NK-92 treated with Interleukin-12 subunit alpha and Interleukin-12 subunit beta, amount 100 ng/mL, for 24 hours (cell line): ENCODE data around the gene ETS2.

ENCODE experiments used
- DNase-seq: peaks from one replicate; lab custom pipeline; 2025; lab: John Stamatoyannopoulos, UW

Gene ETS2

DNA sequence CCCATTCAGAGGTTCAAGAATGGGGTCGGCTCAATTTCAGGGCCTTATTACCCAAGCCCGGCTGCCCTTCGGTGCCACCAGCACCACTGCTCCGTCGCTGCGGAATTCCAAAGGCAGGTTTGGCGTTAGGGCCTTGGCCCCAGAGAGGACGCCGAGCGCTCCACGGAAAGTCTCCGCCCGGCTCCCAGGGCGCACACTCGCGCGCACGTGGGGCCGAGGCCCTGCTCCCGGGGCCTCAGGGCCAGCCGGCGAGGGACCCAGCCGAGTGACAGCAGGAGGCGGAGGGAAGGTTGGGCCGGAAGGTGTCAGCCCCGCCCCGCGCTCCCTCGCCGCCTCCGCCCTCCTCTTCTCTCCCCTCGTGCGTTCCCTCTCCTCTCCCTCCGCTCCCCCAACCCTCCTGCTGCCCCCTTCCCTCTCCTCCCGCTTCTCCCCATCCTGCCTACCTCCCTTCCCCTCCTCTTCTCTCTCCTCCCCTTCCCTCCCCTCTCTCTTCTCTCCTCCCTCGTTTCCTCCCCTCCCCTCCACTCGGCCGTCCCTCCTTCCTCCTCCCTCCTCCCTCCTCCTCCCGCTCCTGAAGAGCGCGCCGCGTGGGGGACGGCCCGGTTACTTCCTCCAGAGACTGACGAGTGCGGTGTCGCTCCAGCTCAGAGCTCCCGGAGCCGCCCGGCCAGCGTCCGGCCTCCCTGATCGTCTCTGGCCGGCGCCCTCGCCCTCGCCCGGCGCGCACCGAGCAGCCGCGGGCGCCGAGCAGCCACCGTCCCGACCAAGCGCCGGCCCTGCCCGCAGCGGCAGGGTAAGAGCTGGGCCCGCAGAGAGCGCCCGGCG is at the start of gene ETS2:
TSS of gene ETS2 (plus strand) at position 602 of the 825 bp plus-strand sequence. CDS start 4,106 bp downstream, outside the sequence.
- peak; percentile 83 for DNase-seq

DNA sequence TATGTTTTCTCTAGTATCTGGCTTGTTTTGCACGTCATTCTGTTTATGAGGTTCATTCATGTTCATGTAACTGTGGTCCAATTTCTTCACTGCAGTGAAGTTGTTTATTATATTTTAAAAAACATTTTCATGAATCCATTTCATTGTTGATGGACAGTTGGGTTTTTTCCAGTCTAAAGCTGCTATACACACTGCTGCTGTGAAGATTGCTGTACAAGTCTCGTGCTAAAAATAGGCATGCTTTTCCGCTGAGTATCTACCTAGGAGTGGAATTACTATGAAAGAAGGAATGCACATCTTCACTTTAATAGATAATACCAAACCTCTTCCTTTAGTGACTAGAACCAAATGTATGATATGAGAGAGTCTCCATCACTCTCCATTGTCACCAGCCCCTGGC is 49.0 kb upstream of the ETS2 start:
- no peak for DNase-seq

DNA sequence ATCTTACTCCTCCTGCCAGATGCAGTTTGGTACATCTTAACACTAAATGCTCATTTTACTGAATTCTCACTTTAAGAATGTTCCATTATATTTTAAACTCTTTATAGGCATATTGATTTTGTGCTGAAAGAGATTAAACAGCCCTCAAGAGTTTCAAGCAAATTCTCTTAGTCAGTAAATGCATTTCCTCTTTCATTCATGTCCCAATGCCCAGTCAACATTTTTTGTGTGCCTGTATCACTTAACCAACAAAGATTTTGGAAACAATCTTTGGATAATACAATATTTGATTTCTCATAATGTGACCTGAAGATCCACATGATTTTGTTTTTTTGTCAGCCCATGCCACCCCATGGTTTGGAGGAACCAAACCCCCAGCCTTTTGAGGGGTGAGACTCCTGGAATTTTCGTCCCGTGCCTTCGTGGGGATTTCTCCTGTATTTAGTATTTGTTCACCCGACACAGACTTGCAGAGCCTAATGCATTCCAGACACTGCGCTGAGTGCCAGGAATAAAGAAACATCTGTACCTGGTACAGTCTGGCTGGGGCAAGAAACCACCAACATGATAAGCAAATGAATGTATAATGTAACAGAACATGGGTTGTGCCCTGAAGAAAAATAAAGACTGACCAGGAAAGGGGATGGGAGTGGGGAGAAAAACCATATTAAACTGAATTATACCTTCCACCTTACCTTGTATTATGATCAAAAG is 47.1 kb upstream of the ETS2 start:
- no peak for DNase-seq

DNA sequence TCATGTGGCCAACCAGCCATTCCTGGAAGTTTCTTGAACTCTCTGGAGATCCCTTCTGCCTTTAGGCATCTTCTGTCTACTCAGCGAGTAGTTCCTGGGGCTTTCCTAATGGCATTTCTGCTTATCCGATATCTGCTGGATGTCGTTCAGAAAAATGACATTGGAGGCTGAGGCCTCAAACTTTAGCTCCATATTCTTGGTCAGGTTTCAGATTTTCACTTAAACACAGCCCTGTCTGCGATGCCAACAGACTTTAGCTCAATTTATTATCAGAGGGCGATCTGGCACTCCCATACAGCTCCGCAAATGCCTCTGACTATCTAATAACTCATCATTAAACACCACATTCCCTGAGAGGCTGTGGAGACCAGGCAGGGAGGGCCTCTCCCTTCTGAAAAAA is 46.3 kb upstream of the ETS2 start:
- no peak for DNase-seq

DNA sequence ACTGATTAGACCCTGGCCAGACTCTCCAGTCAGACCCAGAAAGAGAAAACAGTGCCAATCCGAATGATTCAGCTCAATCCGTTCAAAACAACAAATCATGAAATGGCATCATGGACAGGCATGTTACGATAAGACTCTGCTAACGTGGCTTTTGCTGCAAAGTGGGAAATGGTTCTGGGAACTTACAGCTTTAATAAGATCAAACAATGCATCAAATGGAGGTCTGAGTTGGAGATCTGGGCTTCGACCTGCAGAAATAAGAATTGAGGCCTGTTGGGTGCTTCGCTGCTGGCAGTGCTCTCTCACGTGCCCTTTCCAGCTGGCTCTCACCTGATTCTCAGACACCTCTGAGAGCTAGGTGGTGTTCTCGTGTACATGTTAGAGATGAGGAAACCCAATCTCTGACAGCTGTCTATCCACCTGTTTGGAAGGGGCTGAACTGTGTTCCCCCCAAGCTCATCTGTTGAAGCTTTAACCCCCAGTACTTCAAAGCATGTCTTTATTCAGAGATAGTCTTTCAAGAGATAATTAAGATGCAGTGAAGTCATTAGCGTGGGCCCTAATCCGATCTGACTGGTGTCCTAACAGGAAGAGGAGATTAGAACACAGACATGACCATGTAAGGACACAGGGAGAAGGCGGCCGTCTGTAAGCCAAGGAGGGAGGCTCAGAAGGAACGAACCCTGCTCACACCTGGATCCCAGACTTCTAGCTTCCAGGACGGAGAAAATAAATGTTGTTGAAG is 45.5 kb upstream of the ETS2 start:
- no peak for DNase-seq

DNA sequence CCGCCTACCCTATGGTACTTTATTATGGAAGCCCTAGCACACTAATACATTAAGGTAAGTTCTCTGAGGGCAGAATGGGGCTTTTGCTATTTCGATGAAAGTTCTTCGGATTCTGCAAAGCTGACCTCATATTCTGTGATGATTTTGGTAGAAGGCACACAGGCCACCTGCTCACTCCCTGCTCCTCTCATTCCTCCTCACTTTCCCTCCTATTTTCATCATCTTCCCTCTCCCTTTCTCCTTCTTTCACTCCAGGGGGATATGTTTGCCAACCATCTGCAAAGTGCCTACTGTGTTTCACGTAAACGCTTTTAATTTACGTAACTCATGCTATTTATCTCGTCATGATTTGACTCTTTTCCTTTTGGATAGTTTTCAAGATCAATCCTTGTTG is 45.0 kb upstream of the ETS2 start:
- DNase-seq, result no peak

DNA sequence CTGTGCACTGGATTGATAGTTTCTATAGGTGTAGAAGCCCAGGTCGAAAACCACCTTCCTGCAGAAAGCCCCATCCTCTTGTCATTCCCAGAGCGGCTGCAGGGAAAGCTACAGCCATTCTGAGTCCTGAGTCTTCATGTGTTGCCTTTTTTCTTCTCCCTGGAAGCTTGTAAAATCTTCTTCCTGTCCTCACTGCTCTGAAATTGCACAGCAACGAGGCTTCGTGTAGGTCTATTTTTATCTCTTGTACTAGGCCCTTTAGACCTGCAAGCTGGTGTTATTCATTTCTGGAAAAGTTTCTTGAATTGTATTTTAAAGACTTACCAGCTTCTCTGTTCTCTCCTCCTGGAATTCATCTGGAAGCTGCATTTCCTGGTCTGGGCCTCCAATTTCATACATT is 44.2 kb upstream of the ETS2 start:
- DNase-seq, result no peak

DNA sequence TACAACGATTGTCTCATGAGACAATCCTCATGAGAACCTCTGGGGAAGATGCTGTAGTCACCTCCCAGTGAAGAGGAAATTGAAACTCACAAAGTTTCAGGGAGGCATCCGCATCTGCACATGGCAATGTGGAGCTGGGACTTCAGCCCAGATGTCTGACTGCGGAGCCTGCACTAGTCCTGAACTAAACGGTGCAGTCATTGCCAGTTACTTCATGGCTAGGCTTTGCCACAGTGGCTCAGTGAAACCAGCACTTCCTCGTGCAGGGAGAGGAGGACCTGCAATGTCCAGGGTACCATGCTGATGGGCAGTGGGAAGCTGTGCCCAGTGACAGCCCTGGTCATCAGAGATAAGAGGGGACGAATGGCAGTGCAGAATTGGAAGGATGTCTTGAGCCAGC is 40.7 kb upstream of the ETS2 start:
- no peak for DNase-seq

DNA sequence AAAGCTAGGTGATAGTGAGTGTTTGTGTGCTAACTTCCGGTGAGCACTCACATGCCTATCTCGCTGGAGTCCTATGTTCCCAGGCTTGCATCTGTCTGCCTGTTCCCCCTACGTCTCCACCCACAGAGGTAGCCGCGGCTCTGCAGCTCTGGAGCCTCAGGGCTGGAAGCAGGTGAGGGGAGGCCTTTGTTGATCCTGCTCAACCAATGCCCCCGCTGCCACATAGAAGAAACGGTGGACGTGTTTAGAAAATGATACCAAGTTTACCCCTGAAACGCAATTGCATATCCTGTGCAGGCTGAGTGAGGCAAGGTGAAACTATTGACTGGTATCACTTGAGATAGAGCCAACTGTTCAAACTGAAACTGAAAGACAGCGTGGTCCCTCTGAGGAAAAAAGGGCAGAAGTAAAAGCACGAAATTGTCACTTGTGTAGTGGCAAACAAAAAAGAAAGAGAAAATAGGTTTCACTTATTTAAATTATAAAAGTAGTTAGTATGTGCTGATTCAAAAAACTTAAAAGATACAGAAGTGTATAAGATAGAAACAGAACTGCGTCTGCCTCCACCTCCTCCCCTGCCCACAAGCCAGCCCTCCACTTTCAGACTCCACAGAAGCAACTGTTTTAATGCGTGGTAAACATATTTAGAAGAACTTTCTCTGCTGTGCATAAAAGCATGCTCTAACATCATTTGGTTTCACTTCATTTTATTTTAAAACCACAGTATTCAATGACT is 38.6 kb upstream of the ETS2 start:
- DNase-seq, result peak; percentile 60

DNA sequence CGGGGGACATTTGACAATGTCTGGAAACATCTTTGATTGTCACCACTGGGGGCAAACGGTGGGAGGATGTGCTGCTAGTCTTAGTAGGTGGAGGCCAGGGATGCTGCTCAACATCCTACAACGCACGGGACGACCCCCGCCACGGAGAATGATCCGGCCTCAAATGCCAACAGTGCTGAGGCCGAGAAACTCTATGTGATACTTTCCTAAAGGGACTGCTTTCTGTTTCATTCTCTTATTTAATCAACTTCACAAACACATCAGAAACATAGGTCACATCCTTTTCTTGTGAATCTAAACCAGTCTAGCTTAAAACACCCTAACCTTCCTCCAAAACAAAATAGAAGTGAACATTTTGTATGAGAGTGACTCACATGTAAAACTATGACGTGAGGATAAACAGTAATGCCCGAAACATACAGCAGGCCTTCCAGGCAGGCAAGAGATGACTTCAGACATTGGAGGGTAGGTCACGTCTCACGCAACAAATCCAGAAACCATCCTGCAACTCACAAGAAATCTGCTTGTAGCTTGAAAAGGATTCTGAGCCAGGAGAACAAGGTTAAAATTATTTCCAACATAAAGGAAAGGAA is 37.2 kb upstream of the ETS2 start:
- no peak for DNase-seq

DNA sequence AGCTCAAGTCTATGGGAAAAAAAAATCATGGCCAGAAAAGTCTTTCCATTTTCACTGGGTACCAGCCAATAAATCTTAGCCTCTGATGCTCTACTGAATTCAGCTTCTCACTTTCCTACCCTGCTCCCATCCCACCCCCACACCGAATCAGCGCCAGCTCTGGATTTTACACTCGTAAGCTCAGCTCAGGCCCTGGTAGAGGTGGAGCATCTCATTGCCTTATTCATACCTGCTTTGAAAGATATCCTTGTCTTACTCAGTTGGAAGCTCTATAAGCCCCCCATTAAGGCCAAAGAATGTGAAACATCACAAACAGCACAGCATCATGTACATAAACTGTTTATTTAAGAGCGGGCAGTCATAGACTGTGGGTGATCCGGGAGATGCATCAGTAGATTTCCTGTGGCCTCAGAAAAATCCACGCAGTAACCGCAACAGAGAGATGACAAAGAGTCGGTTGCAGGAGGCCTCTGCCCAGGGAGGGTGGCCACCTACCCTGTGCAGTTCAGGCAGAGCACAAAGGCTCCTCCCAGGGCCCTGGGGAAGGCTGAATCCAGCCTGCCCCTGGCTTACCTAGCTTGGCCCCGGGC is 36.4 kb upstream of the ETS2 start:
- DNase-seq, result no peak

DNA sequence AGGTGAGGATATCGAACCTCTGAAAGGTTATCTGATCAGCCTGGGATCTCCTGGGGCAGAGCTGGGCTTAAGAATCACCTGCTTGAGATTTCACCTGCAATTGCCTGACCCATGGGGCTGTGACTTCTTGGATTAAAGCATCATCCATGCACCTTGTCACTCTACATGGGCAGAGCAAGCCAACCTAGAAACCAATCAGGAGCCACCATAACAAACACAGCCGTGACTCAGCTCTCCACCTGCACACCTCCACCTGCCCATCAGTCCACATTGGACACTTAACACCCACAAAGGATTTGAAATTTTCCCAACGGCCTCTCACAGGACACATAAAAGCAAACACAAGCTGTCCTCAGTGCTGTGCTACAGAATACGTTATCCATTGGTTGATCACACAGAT is 35.1 kb upstream of the ETS2 start:
- DNase-seq, result no peak

DNA sequence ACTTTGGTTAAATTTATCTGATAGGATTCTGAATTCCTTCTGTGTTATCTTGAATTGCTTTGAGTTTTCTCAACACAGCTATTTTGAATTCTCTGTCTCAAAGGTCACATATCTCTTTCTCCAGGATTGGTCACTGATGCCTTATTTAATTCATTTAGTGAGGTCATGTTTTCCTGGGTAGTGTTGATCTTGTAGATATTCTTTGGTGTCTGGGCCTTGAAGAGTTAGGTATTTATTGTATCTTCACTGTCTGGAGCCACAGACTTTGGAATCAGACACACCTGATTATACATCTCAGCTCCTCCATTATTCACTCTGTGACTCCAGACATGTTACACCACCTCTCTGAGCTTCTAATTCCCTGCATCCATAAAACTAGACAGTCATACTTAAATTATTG is 34.2 kb upstream of the ETS2 start:
- no peak for DNase-seq

DNA sequence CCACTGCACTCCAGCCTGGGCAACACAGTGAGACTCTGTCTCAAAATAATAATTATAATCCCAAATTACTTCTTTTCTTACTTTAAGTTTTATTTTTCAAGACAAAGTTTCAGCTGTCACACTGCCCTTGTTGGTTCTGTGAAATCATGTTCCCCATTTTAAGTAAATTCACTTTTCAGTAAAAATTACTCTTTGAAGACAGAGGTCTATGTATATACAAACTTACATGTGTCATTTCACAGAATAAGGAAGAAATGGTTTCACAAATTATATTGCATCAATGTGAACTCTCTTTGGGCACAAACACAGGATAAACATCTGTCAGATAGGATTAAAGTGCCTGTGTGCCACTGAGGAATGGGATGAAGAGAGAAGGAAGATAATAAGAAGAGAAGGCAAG is 33.1 kb upstream of the ETS2 start:
- no peak for DNase-seq

DNA sequence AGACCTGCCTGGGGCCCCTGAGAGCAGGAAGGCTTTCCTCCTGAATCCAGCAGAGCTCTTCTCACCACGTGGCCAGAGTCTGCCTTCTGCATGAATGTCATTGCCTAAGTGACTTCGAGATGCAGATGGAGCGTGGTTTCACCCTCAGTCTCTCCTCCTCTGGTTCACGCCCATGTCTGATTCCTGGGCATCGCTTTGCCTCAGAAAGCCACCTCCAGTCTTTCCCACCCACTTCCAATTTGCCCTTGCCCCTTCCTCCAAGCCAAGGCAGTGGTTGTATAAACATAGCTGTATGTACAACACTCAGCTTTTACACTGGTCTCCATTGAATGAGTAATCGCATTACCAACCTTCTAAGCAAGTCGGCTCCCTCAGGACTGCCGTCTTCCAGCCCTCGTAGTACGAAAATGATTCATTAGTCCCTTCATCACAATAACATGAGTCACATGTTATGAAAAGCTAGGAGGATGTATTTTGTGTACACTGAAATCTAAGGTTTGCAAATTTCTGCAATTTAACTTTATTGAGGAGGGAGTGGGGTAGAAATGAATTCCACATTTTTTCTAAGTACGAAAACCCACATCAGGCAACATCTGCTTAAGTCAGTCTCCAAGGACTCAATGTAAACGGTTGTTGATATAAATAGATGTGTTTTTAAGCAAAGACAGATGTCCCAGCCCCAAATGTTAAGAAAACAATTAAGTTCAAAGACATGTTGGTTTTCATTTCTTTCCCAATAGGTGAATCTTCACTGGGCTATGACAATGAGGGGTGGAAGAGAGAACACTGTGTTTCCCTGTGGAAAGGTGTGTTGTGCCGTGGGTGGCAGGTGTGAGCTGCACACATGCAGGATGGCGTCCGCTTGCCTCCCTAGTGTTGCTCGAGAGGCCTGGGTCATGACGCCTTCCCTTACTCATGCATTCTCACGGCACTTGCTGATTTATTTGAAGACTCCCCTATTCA is 32.3 kb upstream of the ETS2 start:
- no peak for DNase-seq

DNA sequence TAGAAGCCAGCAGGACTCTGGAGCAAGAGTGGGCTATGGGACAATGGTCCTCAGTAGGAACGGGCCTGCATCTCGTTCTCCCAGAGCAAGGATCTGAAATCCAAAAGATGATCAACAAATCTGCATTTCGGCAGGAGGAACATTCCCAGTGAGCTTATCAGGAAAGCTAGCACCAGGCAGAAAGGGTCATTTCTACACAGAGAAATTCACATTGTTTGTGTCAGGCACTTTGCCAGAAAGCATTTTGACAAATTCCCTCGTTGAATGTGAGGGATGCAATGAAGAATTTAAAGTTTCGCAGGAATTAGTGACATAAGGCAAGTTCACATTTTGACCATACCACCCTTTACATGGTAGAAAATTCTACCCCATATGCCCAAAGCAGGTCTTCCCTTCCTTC is 31.6 kb upstream of the ETS2 start:
- no peak for DNase-seq

DNA sequence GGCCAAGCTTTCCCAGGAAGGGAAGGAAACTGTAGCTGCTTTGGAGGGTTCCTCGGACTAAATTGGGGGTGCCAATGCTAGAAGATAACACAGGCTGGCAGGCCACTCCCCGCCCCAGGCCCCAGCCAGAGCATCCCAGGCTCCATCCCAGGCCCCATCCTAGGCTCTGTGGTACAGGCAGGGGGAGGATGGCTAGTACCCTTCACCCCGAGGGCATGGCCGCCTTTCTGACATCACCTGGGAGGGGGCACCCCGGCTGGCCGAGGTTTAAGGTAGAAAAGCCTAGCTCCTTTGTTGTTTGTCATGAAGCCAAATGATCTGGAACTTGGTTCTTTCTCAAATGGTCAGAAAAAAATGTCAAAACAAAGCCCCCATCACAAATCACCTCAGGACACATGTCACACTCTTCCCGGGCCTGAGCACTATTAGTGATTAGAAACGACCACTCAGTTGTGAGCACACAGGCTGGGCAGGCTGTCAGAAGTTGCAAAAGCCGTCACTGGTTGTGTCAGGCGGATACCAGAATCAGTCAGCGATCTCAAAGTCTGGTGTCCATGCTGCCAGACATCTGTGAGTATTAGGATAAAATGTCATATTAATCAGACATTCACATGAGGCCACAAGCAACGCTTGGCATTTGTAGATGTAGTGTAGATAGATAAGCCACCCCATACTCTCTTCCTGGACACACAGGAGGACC is 31.0 kb upstream of the ETS2 start:
- DNase-seq, result no peak

DNA sequence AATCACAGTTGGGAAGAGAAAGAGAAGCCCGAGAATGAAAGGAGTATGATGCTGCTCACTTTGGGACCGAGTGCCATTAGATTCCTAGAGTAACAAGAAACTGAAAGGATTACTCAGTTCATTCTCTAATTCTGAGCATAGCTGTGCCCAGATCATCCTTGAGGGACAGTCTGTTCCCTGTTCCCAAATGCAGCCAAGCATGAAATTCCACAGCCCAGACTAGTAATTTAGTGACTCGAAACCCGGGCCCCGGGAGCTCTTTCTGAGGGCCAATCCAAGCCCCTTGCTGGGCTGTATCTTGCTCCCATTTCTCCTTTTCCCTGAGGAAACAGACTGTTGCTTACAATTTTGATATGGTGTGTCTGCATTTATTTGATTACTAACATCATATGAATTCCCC is 30.0 kb upstream of the ETS2 start:
- no peak for DNase-seq

DNA sequence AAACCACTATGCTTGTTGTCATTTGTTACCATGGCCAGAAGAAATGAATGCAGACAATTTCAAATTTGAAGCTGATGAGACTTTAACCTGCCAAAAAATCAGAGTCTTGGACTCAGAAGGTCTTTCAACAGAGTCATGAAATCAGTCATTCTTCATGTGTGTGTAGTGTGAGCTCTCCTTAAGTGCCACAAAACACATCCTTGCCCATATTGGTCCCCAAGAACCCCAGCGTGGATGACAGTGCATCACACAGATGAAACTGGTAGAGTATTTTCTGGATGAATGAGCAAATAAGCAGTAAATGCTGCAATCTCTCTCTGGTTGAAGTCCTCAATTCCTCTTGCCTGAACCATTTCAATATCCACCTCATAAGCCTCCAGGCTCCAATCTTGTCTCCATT is 28.7 kb upstream of the ETS2 start:
- DNase-seq, result no peak

DNA sequence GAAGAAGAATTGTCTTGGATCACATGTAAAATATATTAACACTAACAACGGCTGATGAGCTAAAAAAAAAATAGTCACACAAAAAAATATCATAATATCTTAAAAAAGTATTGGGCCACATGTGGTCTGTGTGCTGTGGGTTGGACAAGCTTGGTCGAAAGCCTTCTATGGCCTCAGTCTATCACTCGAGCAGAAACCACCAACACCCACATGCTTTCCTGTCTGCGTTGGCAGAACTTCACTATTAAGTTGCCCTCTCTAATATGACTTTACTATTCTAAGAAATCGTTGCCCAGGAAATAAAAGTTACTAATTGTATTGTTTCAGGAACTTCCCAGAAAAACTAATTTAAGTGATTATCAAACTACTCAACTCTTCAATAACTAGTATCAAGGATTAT is 28.2 kb upstream of the ETS2 start:
- DNase-seq, result peak; percentile 31
